ENCODE measurements around the gene HYLS1.
"Not testable (repeated sequence)": the region's sequence is repeated elsewhere in the genome, so short reads cannot be mapped to it uniquely, and the experiment has no call there.

HYLS1 gene, protein sequence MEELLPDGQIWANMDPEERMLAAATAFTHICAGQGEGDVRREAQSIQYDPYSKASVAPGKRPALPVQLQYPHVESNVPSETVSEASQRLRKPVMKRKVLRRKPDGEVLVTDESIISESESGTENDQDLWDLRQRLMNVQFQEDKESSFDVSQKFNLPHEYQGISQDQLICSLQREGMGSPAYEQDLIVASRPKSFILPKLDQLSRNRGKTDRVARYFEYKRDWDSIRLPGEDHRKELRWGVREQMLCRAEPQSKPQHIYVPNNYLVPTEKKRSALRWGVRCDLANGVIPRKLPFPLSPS

DNA sequence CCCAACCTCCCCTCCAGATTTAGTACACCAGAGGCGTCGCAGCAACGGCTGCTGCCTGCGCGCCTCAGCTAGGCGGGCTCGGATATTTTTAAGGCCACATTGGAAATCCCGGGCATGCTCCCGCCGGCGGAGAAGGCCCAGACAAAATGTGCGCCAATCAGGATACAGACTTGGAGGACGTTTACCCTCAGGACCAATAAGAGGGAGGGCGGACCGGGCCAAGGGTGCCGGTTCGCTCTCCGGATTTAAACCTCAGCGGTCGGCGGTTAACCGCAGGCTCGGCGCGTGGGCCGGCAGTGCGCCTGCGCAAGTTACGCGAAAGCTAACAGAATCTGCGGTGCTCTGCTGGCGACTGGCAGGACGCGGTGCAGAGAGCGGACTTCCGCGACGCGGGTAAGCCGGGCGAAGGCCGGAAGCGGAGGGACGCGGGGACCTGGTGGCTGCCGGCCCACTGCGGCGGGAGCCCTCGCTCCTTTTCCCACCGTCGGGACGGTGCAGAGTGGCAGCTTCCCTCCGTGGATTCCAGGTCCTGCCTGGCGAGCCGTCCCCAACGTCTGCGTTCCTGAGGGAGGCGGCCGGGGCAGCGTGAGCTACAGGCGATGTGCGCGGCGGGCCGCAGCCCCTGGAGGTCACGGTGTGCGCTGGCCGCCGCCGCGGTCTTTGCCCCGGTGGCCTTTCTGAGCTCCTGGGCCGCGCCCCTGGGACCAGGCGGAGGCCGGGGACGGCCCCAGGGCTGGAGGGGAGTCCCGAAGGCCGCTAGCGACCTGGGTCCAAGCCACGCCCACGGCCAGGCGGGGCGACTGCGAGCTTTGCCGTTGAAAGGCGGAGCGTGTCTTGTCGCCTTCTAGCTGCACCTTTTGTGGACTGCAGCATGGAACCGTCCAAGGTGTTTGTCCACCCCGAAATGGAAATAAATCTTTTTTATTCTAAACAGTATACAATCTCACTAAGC, at the start of gene HYLS1:
HYLS1 (plus strand) TSS at position 296 of the 952 bp plus-strand sequence. CDS start 11,701 bp downstream, outside the sequence.
- Histone ChIP-seq H3K27me3 (ENCODE audit: insufficient read depth, low read depth, severe bottlenecking) (no peaks in the 10 kb centered on the region), H3K36me3 (no peaks in the 10 kb centered on the region), H3K4me3 (ENCODE audit: low read depth, low read length) (no peak within 1 kb of the TSS), H3K9me3 (ENCODE audit: severe bottlenecking) (no peaks in the 10 kb centered on the region), H3K27ac (no peak within 1 kb of the TSS)
- no peak for DNase-seq
- TF ChIP-seq, protein P1, sequence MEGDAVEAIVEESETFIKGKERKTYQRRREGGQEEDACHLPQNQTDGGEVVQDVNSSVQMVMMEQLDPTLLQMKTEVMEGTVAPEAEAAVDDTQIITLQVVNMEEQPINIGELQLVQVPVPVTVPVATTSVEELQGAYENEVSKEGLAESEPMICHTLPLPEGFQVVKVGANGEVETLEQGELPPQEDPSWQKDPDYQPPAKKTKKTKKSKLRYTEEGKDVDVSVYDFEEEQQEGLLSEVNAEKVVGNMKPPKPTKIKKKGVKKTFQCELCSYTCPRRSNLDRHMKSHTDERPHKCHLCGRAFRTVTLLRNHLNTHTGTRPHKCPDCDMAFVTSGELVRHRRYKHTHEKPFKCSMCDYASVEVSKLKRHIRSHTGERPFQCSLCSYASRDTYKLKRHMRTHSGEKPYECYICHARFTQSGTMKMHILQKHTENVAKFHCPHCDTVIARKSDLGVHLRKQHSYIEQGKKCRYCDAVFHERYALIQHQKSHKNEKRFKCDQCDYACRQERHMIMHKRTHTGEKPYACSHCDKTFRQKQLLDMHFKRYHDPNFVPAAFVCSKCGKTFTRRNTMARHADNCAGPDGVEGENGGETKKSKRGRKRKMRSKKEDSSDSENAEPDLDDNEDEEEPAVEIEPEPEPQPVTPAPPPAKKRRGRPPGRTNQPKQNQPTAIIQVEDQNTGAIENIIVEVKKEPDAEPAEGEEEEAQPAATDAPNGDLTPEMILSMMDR (IDR thresholded peaks at IDR 0.05; ENCODE audit: low read depth, low read length): no peak

DNA sequence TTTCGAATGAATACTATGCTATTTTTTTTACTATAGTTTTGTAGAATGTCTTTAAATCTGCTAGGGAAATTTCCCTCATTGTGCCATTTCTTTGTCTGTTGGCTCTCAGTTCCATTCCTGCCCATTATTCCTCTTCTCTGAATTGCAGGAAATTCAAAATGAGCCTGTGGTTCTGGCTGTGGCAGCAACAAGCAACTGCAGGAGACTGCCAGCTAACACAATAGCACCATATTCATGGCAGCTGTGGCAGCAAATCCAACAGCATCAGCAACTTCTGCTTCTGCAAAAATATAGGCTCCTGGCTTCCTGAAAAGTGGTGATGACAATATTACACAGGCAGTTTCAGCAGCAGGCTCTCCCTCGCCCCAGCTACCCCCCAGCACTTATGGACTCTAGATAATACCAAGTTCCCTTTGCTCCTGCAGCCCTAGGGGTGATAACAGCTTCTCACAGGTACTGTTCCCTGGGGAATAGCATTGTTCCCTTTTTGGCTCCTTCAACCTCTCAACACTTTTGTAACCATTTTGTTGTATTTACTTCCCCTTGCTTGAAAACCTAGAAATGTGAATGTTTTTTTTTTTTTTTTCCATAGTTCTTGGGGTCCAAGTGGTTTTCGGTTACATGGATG, 45.0 kb upstream of the HYLS1 start:
- H3K27me3 ChIP-seq (ENCODE audit: insufficient read depth, low read depth, severe bottlenecking): peaks cover 46% of the 10 kb centered on the region
- TF ChIP-seq, protein P1 (IDR thresholded peaks at IDR 0.05; ENCODE audit: low read depth, low read length): no peak
- no peak overlapping the region for H3K4me3 ChIP-seq (ENCODE audit: low read depth, low read length)
- H3K27ac ChIP-seq: no peak overlapping the region
- no peak for DNase-seq
- no peaks in the 10 kb centered on the region for H3K36me3 ChIP-seq
- H3K9me3 ChIP-seq (ENCODE audit: severe bottlenecking): peaks cover 15% of the 10 kb centered on the region

DNA sequence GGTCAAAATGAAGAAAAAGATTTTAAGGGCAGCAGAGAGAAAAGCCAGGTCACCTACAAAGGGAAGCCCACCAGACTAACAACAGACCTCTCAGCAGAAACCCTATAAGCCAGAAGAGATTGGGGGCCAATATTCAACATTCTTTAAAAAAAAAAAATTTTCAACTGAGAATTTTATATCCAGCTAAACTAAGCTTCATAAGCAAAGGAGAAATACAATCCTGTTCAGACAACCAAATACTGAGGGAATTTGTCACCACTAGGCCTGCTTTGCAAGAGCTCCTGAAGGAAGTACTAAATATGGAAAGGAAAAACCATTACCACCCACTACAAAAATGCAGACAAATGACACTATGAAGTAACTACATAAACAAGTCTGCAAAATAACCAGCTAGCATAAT, 41.3 kb upstream of the HYLS1 start:
- no peak for DNase-seq
- TF ChIP-seq, protein P1 (IDR thresholded peaks at IDR 0.05; ENCODE audit: low read depth, low read length): no peak
- Histone ChIP-seq H3K36me3 (no peaks in the 10 kb centered on the region), H3K27me3 (ENCODE audit: insufficient read depth, low read depth, severe bottlenecking) (peaks cover 30% of the 10 kb centered on the region), H3K9me3 (ENCODE audit: severe bottlenecking) (peaks cover 15% of the 10 kb centered on the region), H3K27ac (no peak overlapping the region), H3K4me3 (ENCODE audit: low read depth, low read length) (no peak overlapping the region)

DNA sequence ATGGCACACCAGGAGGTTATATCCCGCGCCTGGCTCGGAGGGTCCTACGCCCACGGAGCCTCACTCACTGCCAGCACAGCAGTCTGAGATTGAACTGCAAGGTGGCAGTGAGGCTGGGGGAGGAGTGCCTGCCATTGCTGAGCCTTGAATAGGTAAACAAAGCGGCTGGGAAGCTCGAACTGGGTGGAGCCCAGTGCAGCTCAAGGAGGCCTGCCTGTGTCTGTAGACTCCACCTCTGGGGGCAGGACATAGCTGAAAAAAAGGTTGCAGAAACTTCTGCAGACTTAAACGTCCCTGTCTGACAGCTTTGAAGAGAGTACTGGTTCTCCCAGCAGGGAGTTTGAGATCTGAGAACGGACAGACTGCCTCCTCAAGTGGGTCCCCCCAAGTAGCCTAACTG, 29.8 kb upstream of the HYLS1 start:
- not testable (repeated sequence) for H3K9me3 ChIP-seq (ENCODE audit: severe bottlenecking); H3K36me3 ChIP-seq; H3K27ac ChIP-seq; H3K4me3 ChIP-seq (ENCODE audit: low read depth, low read length); DNase-seq
- H3K27me3 ChIP-seq (ENCODE audit: insufficient read depth, low read depth, severe bottlenecking): peaks cover 10% of the 10 kb centered on the region

DNA sequence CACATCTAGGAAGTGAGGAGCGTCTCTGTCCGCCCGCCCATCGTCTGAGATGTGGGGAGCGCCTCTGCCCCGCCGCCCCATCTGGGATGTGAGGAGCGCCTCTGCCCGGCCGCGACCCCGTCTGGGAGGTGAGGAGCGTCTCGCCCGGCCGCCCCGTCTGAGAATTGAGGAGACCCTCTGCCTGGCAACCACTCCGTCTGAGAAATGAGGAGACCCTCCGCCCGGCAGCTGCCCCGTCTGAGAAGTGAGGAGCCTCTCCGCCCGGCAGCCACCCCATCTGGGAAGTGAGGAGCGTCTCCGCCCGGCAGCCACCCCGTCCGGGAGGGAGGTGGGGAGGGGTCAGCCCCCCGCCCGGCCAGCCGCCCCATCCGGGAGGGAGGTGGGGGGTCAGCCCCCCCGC, 24.7 kb upstream of the HYLS1 start:
- H3K4me3 ChIP-seq (ENCODE audit: low read depth, low read length); H3K27ac ChIP-seq; H3K27me3 ChIP-seq (ENCODE audit: insufficient read depth, low read depth, severe bottlenecking); H3K36me3 ChIP-seq; H3K9me3 ChIP-seq (ENCODE audit: severe bottlenecking); DNase-seq: not testable (repeated sequence)

DNA sequence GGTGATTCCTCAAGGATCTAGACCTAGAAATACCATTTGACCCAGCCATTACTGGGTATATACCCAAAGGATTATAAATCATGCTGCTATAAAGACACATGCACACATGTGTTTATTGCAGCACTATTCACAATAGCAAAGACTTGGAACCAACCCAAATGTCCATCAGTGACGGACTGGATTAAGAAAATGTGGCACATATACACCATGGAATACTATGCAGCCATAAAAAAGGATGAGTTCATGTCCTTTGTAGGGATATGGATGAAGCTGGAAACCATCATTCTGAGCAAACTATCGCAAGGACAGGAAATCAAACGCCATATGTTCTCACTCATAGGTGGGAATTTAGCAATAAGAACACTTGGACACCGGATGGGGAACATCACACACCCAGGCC, 22.1 kb upstream of the HYLS1 start:
- not testable (repeated sequence) for H3K27ac ChIP-seq; DNase-seq; H3K36me3 ChIP-seq; H3K4me3 ChIP-seq (ENCODE audit: low read depth, low read length); H3K9me3 ChIP-seq (ENCODE audit: severe bottlenecking)
- peaks cover 19% of the 10 kb centered on the region for H3K27me3 ChIP-seq (ENCODE audit: insufficient read depth, low read depth, severe bottlenecking)

DNA sequence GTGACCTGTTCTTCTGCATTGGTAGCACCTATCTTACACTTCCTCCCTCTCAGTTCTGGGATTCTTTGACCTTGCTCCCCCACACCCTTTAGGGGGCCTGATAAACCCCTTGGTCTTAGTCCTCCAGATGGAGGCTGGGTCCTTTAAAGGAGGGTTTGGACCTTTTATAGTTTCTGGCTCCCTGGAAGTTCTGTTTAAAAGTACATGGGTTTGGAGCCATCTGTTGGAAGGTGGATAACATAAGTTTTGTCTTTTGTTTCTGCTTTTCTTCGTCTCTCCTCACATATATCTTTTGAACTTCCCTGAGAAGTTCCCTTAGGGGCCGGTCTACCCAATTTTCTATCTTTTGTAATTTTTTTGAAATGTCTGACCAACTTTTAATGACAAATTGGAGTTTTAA, 17.9 kb upstream of the HYLS1 start:
- Histone ChIP-seq H3K9me3 (ENCODE audit: severe bottlenecking) (no peaks in the 10 kb centered on the region), H3K4me3 (ENCODE audit: low read depth, low read length) (no peak overlapping the region), H3K27ac (no peak overlapping the region), H3K27me3 (ENCODE audit: insufficient read depth, low read depth, severe bottlenecking) (peaks cover 21% of the 10 kb centered on the region), H3K36me3 (no peaks in the 10 kb centered on the region)
- TF ChIP-seq, protein P1 (IDR thresholded peaks at IDR 0.05; ENCODE audit: low read depth, low read length): no peak
- no peak for DNase-seq

Measured in WERI-Rb-1 (cell line).